H1 (cell line): ENCODE results near the gene NUP133. TPM values are rescaled to one million over a fixed set of nuclear protein-coding genes. Genes with fewer than 3 reads are reported as not detected.

Experiments used
- CTCF ChIA-PET: fragments of 300-600 bp; sonication (Branson Sonifier 250); formaldehyde crosslinking; loops from one replicate; lab custom pipeline; 2021; ENCODE audit not compliant: partially characterized antibody; lab: Charles Lee
- POLR2A ChIA-PET: fragments of 300-600 bp; sonication (Branson Sonifier 250); formaldehyde crosslinking; loops from one replicate; lab custom pipeline; 2021; ENCODE audit warnings: inconsistent platforms; ENCODE audit not compliant: partially characterized antibody; lab: Charles Lee
- DNase-seq, 2 experiments: peaks; one replicate each; pipeline versions ENCODE4 v3.0.0 to v3.0.0-alpha.2; 2010 to 2022; ENCODE audit warnings: low spot score in 2 of 2, low read depth in 1 of 2, mixed read lengths in 1 of 2
- FAIRE-seq: peaks from 2 replicates; lab custom pipeline; 2011; peaks lifted over from hg19 to GRCh38; lab: Jason Lieb, UNC
- H2AFZ ChIP-seq: 2 replicates; pipeline ENCODE4 v1.8.1; 2012; ENCODE audit warnings: low read length, inconsistent platforms
- H2AK5ac ChIP-seq: 2 replicates; pipeline ENCODE4 v1.6.1; 2013; ENCODE audit warnings: low read depth, low read length
- H2BK120ac ChIP-seq: replicated peaks from 2 replicates; pipeline ENCODE3; 2013; ENCODE audit warnings: low read depth, low read length, inconsistent platforms
- H2BK12ac ChIP-seq: 2 replicates; pipeline ENCODE4 v1.6.1; 2013; ENCODE audit warnings: low read depth, low read length
- H2BK15ac ChIP-seq: 2 replicates; pipeline ENCODE4 v1.6.1; 2013; ENCODE audit warnings: low read length
- H2BK20ac ChIP-seq: 2 replicates; pipeline ENCODE4 v1.6.1; 2013; ENCODE audit warnings: low read length
- H2BK5ac ChIP-seq: 2 replicates; pipeline ENCODE4 v1.6.1; 2013; ENCODE audit warnings: low read depth, low read length
- H3K14ac ChIP-seq: 2 replicates; pipeline ENCODE4 v1.6.1; 2013; ENCODE audit warnings: inconsistent platforms; ENCODE audit not compliant: insufficient read length
- H3K18ac ChIP-seq: 2 replicates; pipeline ENCODE4 v1.6.1; 2013; ENCODE audit warnings: low read length; ENCODE audit errors: extremely low read depth
- H3K23ac ChIP-seq: 2 replicates; pipeline ENCODE4 v1.6.1; 2013; ENCODE audit warnings: inconsistent platforms; ENCODE audit not compliant: insufficient read length
- H3K23me2 ChIP-seq: 2 replicates; pipeline ENCODE4 v1.6.1; 2013; ENCODE audit warnings: low read depth, low read length
- H3K27ac ChIP-seq: 2 replicates; pipeline ENCODE4 v1.6.1; 2011; ENCODE audit warnings: low read depth, low read length, inconsistent platforms
- H3K27me3 ChIP-seq, 4 experiments: replicated peaks in 1 of 4; 1 replicate in 1 of 4; 2 replicates in 3 of 4; pipeline versions ENCODE4 v1.6.1 to v1.8.1; 2011 to 2013; ENCODE audit warnings: low read length in 3 of 4, mild to moderate bottlenecking in 3 of 4, inconsistent platforms in 2 of 4, mixed read lengths in 2 of 4, moderate library complexity in 1 of 4; ENCODE audit not compliant: control insufficient read depth in 3 of 4, insufficient read depth in 3 of 4; ENCODE audit errors: extremely low read depth in 1 of 4
- H3K36me3 ChIP-seq, 4 experiments: 2 replicates each; pipeline versions ENCODE4 v1.6.1 to v1.8.1; 2011 to 2013; ENCODE audit warnings: mild to moderate bottlenecking in 4 of 4, low read length in 3 of 4, moderate library complexity in 2 of 4, control low read depth in 1 of 4, inconsistent platforms in 1 of 4; ENCODE audit not compliant: insufficient read depth in 4 of 4, control insufficient read depth in 2 of 4
- H3K4ac ChIP-seq: replicated peaks from 2 replicates; pipeline ENCODE3; 2013; ENCODE audit warnings: low read length, low read depth, mixed read lengths, inconsistent platforms; ENCODE audit not compliant: insufficient read length
- H3K4me1 ChIP-seq, 4 experiments: replicated peaks in 1 of 4; 1 replicate in 1 of 4; 2 replicates in 3 of 4; pipeline versions ENCODE4 v1.6.1 to v1.8.1; 2011 to 2013; ENCODE audit warnings: low read length in 3 of 4, inconsistent platforms in 2 of 4, mixed read lengths in 1 of 4; ENCODE audit not compliant: insufficient read depth in 4 of 4, control insufficient read depth in 3 of 4
- H3K4me2 ChIP-seq, 2 experiments: 2 replicates each; pipeline versions ENCODE4 v1.6.1 to v1.8.1; 2011 to 2013; ENCODE audit warnings: low read depth in 2 of 2, low read length in 2 of 2, control low read depth in 1 of 2, inconsistent platforms in 1 of 2, mild to moderate bottlenecking in 1 of 2; ENCODE audit not compliant: insufficient read depth in 1 of 2
- H3K4me3 ChIP-seq, 4 experiments: fragments of 200-600, 300-600 bp in 1 of 4; sonication (generic), shearing (Covaris generic), sonication (Bioruptor Twin) in 1 of 4; 2 replicates each; pipeline versions ENCODE4 v1.5.1 to v1.8.1; 2011 to 2016; ENCODE audit warnings: low read length in 4 of 4, low read depth in 3 of 4, control low read depth in 2 of 4, inconsistent platforms in 2 of 4, mild to moderate bottlenecking in 2 of 4, mixed read lengths in 1 of 4, moderate library complexity in 1 of 4; ENCODE audit not compliant: insufficient read depth in 2 of 4; ENCODE audit errors: extremely low read depth in 1 of 4
- H3K56ac ChIP-seq: replicated peaks from 2 replicates; pipeline ENCODE3; 2013; ENCODE audit warnings: low read depth, mild to moderate bottlenecking, mixed read lengths, low read length, inconsistent platforms; ENCODE audit not compliant: insufficient read length
- H3K79me1 ChIP-seq: 2 replicates; pipeline ENCODE4 v1.6.1; 2013; ENCODE audit warnings: low read depth, low read length, control low read depth
- H3K79me2 ChIP-seq, 2 experiments: 2 replicates each; pipeline versions ENCODE4 v1.6.1 to v1.8.1; 2012 to 2013; ENCODE audit warnings: low read length in 2 of 2, mild to moderate bottlenecking in 2 of 2, inconsistent platforms in 1 of 2; ENCODE audit not compliant: insufficient read depth in 2 of 2, control insufficient read depth in 1 of 2
- H3K9ac ChIP-seq, 4 experiments: replicated peaks in 1 of 4; 1 replicate in 1 of 4; 2 replicates in 3 of 4; pipeline versions ENCODE4 v1.6.1 to v1.8.1; 2011 to 2013; ENCODE audit warnings: low read depth in 3 of 4, low read length in 3 of 4, control low read depth in 2 of 4, mild to moderate bottlenecking in 2 of 4, moderate library complexity in 2 of 4, inconsistent platforms in 1 of 4; ENCODE audit errors: extremely low read depth in 1 of 4
- H3K9me3 ChIP-seq, 2 experiments: 2 replicates each; pipeline versions ENCODE4 v1.6.1 to v1.8.1; 2012 to 2013; ENCODE audit warnings: mild to moderate bottlenecking in 2 of 2, moderate library complexity in 2 of 2, control low read depth in 1 of 2, inconsistent platforms in 1 of 2, low read depth in 1 of 2, low read length in 1 of 2, mixed read lengths in 1 of 2; ENCODE audit not compliant: insufficient read depth in 2 of 2
- H4K20me1 ChIP-seq, 2 experiments: replicated peaks in 1 of 2; 2 replicates each; pipeline versions ENCODE3 to v1.8.1; 2011 to 2013; ENCODE audit warnings: inconsistent platforms in 2 of 2, low read length in 2 of 2, mild to moderate bottlenecking in 1 of 2; ENCODE audit not compliant: insufficient read depth in 2 of 2, control insufficient read depth in 1 of 2
- H4K5ac ChIP-seq: 2 replicates; pipeline ENCODE4 v1.6.1; 2013; ENCODE audit warnings: low read length, low read depth, mixed read lengths, inconsistent platforms; ENCODE audit not compliant: insufficient read length
- H4K8ac ChIP-seq: 2 replicates; pipeline ENCODE4 v1.8.0; 2013; ENCODE audit warnings: mild to moderate bottlenecking, moderate library complexity, low read length, inconsistent platforms; ENCODE audit not compliant: insufficient read depth; ENCODE audit errors: extremely low read depth
- H4K91ac ChIP-seq: replicated peaks from 2 replicates; pipeline ENCODE3; 2013; ENCODE audit warnings: low read length, mixed read lengths, inconsistent platforms; ENCODE audit not compliant: insufficient read length
- HDAC6 ChIP-seq: IDR thresholded peaks from one replicate; pipeline ENCODE4 v1.7.1; 2012; ENCODE audit warnings: low read depth, mild to moderate bottlenecking, inconsistent platforms, low read length, moderate library complexity
- KDM4A ChIP-seq: IDR thresholded peaks from one replicate; pipeline ENCODE4 v1.7.1; 2012; ENCODE audit warnings: low read depth, mild to moderate bottlenecking, moderate library complexity, low read length, inconsistent platforms; ENCODE audit not compliant: severe bottlenecking
- WGBS, 2 experiments: shearing (Covaris generic) in 1 of 2; methylation state at CpG; one replicate each; pipeline versions ENCODE4 v1.1.6 to v1.1.7; 2013 to 2015; ENCODE audit warnings: low lambda C conversion rate in 2 of 2, mixed read lengths in 2 of 2, inconsistent platforms in 1 of 2, low coverage in 1 of 2, missing lambda C conversion rate in 1 of 2; ENCODE audit not compliant: insufficient replicate concordance in 2 of 2, insufficient coverage in 1 of 2, insufficient read length in 1 of 2; ENCODE audit errors: extremely low coverage in 1 of 2, missing lambda C conversion rate in 1 of 2; 5-methylcytosine and 5-hydroxymethylcytosine counted together
- polyA plus RNA-seq, 7 experiments: library from polyadenylated mRNA; depleted of rRNA in 3 of 7; stranded (reverse) in 5 of 7; unstranded in 2 of 7; fragments of >200 nt in 5 of 7; fragments of 200-250 nt in 2 of 7; gene quantifications; 1 replicate in 5 of 7; 2 replicates in 1 of 7; 4 replicates in 1 of 7; pipeline versions ENCODE4 v1.2.1 to v1.2.3, GENCODE V29; 2011 to 2013; ENCODE audit warnings: missing spikeins in 2 of 7, mixed read lengths in 2 of 7
- total RNA-seq: library from RNA; stranded (reverse); fragmentation: NEBNext Ultra II Directional; extraction: Animal tissue kit (Norgen Biotek cat#: 25700); gene quantifications from 2 replicates; pipeline ENCODE4 v1.2.1, GENCODE V29; 2021

Gene NUP133
- total and polyA plus RNA-seq, 2 of the 8 experiments (the other 6 are each of a cell fraction or from before 2014, with no cell fraction given): 20.6 to 72.1 TPM

DNA sequence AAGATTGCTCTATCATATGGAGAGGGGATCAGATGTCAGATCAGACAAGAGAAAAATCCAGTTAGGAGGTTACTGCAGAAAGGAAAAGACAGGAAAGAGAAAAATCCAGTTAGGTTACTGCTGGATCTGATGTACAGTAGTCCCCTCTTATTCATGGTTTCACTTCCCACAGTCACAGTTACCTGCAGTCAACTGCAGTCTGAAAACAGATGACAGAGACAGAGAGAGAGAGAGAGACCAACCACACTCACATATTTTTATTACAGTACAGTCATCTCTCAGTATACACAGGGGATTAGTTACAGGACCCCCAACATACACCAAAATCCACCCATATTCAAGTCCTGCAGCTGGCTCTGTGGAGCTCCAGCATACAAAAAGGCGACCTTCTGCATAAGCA is 29.3 kb downstream of the NUP133 start:
- H3K36me3 ChIP-seq: peaks cover 3 to 57% (median 22%) of the 10 kb centered on the region in 4 experiments; a peak in 6 of 8 replicates
- ChIA-PET CTCF (interaction anchor here (0.6 to 6.6 kb wide), 4 partner anchors 10 to 227 kb away, joined by 3 to 69 read pairs (median 3); no protein-coding TSS in a partner anchor), POLR2A (interaction anchor here (2.0 kb wide), 1 partner anchor 29 kb away, joined by 6 read pairs; the partner anchor contains the start of gene NUP133)
- no peak overlapping the region for H3K56ac ChIP-seq
- H3K27ac ChIP-seq: no peak overlapping the region
- H2BK120ac ChIP-seq: no peak overlapping the region
- H3K79me1 ChIP-seq: no peaks in the 10 kb centered on the region
- H4K8ac ChIP-seq: no peak overlapping the region
- no peak overlapping the region for H3K18ac ChIP-seq
- TF ChIP-seq KDM4A: no peak
- TF ChIP-seq HDAC6: no peak
- H3K23me2 ChIP-seq: no peaks in the 10 kb centered on the region
- no peaks in the 10 kb centered on the region for H4K20me1 ChIP-seq
- H3K14ac ChIP-seq: no peak overlapping the region
- no peak overlapping the region for H4K5ac ChIP-seq
- H2BK15ac ChIP-seq: no peak overlapping the region
- FAIRE-seq (no peak), DNase-seq (no peak)
- H2BK12ac ChIP-seq: no peak overlapping the region
- H3K4me2 ChIP-seq: no peak overlapping the region
- no peak overlapping the region for H3K4ac ChIP-seq
- H3K4me1 ChIP-seq: no peaks in the 10 kb centered on the region
- H2AK5ac ChIP-seq: no peak overlapping the region
- H3K9ac ChIP-seq: no peak overlapping the region
- H2BK20ac ChIP-seq: no peak overlapping the region
- H3K27me3 ChIP-seq: no peaks in the 10 kb centered on the region
- no peak overlapping the region for H4K91ac ChIP-seq
- H3K9me3 ChIP-seq: no peaks in the 10 kb centered on the region
- no peak overlapping the region for H2BK5ac ChIP-seq
- H3K23ac ChIP-seq: no peak overlapping the region
- no peak overlapping the region for H3K4me3 ChIP-seq
- WGBS, 2 experiments: 94% methylated on average over 1 of the region's 1 CpG; no CpG with 5 or more reads in 1 of the 2 experiments
- no peak overlapping the region for H2AFZ ChIP-seq
- H3K79me2 ChIP-seq: no peaks in the 10 kb centered on the region
